GM19395 (cell line): Measurements from ENCODE around the gene ZNF346.
A peak's percentile ranks its signal among the peaks of the same experiment; 100 is the strongest.

ENCODE experiments used
- ATAC-seq: cut with Tn5 transposase; IDR thresholded peaks from one replicate; pipeline ENCODE4 v1.9.1; 2021; ENCODE audit warnings: mild to moderate bottlenecking, moderate library complexity; ENCODE audit not compliant: unreplicated experiment

Gene ZNF346

DNA sequence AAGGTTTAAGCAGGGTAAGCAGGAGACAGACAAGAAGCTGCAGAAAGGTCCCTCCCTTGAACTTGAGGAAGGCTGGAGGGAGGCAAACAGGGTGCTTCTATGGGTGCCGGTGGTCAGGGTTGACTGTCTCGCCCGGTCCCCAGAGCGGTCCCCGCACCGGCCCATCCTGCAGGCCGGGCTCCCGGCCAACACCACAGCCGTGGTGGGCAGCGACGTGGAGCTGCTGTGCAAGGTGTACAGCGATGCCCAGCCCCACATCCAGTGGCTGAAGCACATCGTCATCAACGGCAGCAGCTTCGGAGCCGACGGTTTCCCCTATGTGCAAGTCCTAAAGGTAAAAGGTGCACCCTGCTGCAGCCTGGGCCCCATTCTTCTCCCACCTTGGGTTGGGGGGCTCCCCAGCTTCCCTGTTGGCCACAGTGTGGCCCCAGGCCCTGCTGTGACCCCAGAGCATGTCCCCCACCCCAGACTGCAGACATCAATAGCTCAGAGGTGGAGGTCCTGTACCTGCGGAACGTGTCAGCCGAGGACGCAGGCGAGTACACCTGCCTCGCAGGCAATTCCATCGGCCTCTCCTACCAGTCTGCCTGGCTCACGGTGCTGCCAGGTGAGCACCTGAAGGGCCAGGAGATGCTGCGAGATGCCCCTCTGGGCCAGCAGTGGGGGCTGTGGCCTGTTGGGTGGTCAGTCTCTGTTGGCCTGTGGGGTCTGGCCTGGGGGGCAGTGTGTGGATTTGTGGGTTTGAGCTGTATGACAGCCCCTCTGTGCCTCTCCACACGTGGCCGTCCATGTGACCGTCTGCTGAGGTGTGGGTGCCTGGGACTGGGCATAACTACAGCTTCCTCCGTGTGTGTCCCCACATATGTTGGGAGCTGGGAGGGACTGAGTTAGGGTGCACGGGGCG lies 69.9 kb downstream of the ZNF346 start:
- no peak for ATAC-seq

DNA sequence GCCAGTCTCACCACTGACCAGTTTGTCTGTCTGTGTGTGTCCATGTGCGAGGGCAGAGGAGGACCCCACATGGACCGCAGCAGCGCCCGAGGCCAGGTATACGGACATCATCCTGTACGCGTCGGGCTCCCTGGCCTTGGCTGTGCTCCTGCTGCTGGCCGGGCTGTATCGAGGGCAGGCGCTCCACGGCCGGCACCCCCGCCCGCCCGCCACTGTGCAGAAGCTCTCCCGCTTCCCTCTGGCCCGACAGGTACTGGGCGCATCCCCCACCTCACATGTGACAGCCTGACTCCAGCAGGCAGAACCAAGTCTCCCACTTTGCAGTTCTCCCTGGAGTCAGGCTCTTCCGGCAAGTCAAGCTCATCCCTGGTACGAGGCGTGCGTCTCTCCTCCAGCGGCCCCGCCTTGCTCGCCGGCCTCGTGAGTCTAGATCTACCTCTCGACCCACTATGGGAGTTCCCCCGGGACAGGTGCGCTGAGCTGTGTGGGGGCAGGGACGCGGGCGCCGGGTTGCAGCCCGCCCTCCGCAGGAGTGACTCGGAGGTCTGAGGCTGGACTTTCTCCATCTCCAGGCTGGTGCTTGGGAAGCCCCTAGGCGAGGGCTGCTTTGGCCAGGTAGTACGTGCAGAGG lies 70.7 kb downstream of the ZNF346 start:
- no peak for ATAC-seq

DNA sequence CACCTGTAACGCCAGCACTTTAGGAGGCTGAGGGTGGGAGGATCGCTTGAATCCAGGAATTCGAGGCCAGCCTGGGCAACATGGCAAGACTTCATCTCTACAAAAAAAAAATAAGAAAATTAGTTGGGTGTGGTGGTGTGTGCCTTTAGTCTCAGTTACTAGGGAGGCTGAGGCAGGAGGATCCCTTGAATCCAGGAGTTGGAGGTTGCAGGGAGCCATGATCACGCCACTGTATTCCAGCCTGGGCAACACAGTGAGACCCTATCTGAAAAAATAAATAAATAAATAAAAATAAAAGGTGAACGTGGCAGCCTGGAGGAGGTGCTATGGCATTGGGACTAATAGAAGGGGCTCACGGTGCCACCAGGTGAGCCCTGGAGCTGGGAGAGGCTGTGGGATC lies 71.3 kb downstream of the ZNF346 start:
- ATAC-seq, result no peak

DNA sequence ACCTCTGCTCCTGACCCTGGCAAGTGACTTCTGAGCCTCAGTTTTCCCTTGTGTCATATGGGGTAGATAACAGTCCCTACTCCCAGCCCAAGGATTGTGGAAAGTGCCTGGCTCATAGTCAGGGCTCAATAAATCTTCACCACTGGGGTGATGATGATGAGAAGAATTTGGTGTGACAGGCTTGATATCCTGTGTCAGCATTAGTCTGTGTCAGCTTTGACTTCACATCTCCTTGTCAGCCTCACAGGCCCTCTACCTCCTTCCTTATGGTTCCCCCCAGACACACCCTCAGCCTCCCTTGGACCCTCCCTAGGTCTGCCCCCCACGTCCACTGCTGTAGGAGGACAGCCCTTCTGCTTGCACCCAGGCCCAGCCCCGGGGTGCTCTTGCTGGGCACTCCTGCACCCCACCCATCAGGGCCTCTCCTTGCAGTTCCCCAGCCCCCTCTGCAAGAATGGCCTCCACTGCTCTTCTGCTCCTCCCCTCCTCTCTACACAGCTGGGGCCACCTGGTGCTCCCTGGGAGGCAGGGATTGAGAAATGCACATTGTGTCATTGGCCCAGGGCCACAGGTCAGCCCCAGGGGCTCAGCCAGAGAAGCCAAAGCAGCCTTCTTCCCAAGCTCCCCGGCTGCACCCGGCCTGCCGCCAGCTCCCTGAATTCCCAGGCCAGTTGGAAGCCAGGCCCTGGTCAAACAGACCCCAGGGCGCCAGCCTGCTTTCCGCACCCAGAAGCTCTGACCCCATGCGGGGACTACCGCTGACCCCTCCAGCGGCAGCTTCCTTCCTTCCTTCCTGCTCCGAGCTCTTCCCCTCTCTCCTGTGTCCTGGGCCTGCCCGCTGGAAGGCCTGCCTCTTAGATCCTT lies 72.0 kb downstream of the ZNF346 start:
- no peak for ATAC-seq

DNA sequence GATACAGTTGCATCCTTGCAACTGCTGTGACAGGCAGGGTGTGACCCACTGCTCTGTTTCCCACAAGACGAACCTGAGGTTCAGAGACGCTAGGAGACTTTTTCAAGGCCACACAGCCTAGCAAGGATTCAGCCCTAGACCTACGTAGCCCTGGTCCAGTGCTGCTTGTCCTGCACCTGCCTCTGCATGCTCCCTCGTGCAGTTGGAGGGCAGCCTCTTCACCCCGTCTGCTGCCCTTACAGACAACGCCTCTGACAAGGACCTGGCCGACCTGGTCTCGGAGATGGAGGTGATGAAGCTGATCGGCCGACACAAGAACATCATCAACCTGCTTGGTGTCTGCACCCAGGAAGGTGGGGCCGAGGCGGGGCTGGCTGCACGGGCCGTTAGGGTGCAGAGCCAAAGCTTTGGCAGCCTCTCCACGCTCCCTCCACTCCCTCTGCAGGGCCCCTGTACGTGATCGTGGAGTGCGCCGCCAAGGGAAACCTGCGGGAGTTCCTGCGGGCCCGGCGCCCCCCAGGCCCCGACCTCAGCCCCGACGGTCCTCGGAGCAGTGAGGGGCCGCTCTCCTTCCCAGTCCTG lies 72.7 kb downstream of the ZNF346 start:
- ATAC-seq, result no peak

DNA sequence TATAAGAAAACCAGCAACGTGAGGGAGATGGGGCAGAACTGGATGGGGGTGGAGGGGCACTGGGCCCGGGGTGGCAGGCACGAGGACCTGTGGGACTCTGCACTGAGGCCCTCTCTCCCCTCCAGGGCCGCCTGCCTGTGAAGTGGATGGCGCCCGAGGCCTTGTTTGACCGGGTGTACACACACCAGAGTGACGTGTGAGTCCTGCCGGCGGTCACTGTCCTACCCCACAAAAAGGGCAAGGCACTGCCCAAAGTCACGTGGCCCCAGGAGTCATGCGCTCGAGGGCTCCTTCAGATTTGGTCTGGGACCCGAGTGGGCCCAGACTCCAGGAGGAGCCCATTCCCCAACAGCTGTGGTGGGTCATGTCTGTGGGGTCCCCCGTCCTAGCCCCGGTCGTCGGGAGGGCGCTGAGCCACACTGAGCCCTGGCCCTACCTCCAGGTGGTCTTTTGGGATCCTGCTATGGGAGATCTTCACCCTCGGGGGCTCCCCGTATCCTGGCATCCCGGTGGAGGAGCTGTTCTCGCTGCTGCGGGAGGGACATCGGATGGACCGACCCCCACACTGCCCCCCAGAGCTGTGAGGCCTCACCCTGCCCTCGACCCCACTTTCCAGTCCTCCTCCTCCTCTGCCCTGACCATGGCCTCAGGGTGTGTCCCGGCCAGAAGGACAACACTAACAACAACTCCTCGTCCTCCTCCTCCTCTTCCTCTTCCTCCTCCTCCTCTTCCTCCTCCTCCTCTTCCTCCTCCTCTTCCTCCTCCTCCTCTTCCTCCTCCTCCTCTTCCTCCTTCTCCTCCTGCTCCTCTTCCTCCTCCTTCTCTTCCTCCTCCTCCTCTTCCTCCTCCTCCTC lies 73.9 kb downstream of the ZNF346 start:
- ATAC-seq, result no peak

DNA sequence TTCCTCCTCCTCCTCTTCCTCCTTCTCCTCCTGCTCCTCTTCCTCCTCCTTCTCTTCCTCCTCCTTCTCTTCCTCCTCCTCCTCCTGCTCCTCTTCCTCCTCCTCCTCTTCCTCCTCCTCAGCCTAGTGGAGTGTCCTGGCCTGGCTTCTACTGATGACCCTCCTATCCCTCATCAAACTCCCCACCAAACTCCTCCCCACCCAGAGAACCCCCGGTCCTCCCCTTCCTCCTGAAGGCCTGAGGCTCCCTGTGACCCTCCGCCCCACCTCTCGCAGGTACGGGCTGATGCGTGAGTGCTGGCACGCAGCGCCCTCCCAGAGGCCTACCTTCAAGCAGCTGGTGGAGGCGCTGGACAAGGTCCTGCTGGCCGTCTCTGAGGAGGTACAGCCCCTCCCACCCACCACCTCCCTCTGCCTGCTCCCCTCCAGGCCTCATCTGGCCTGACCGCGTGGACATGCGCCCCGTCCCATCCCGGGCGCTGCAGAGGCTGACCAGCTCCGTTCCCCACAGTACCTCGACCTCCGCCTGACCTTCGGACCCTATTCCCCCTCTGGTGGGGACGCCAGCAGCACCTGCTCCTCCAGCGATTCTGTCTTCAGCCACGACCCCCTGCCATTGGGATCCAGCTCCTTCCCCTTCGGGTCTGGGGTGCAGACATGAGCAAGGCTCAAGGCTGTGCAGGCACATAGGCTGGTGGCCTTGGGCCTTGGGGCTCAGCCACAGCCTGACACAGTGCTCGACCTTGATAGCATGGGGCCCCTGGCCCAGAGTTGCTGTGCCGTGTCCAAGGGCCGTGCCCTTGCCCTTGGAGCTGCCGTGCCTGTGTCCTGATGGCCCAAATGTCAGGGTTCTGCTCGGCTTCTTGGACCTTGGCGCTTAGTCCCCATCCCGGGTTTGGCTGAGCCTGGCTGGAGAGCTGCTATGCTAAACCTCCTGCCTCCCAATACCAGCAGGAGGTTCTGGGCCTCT lies 74.8 kb downstream of the ZNF346 start:
- ATAC-seq, result no peak

DNA sequence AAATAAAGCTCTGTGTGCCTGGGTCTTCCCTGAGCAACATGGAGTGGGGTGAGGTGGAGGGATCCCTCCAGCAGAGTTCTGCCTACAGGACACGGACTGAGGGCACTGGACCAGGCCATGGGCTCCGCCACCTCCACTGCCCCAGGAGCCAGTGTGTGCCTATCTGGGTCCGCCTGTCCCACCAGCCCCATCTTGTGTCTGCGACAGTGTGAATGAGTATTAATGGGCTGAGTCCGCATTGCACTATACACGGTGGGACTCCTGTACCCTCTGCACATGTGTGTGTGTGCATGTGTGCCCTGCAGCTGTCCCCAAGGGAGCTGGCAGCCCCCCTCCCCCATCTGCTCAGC lies 75.6 kb downstream of the ZNF346 start:
- ATAC-seq, result no peak

DNA sequence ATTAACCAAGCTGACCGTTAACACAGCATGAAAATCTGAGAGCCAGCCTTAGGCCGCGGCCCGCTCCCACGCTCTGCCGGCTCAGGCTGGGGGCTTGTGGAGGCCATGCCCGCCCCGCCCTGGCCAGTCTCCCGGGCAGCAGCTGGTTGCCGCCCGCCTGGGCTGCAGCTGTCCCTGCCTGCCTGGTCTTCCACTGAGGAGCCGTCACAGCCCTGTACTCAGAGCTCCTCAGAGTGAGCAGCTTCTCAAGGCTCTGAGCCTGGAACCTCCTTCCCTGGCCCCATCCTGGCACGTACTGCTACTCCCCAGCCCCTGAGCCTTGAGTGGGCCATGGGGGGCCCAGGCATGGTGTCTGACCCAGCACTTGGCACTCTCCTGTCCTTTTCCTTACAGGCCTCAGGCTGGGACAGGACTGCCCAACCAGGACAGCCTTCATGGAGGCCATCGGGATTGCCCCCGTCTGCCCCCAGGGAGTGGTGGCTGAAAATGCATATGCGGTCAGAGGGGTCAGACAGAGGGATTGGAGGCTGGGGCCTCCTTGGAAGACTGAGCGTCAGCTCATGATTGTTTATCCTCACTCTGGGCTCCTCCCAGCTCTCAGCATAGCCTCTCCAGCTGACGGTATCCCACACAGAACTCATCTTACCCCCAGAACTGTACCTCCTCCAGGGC lies 76.1 kb downstream of the ZNF346 start:
- no peak for ATAC-seq

DNA sequence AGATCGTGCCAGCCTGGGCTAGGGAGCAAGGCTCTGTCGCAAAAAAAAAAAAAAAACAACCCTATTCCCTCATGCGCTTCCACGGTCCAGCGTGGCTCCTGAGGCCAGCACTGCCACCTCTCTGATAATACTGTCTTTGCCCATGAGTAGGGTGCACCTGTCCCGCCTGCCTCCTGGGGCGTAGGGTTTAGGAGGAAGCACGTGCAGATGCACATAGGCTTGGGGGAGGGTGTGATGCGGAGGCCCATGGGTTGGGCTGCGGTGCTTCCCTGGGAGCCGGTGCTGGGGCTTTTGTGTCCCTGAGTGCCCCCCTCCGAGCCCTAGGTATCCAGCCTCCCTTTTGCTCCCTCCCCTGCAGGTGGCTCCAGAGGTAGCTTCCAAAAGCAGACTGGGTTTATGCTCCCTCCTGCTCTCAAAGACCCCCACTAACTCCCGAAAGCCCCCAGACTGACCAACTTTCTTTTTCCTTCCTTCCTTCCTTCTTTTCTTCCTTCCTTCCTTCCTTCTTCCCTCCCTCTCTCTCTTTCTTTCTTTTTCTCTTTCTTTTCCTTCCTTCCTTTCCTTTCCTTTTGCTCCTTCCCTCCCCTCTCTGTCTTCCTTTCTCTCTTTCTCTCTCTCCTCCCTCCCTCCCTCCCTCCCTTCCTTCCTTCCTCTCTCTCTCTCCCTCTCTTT lies 77.1 kb downstream of the ZNF346 start:
- ATAC-seq, result no peak

DNA sequence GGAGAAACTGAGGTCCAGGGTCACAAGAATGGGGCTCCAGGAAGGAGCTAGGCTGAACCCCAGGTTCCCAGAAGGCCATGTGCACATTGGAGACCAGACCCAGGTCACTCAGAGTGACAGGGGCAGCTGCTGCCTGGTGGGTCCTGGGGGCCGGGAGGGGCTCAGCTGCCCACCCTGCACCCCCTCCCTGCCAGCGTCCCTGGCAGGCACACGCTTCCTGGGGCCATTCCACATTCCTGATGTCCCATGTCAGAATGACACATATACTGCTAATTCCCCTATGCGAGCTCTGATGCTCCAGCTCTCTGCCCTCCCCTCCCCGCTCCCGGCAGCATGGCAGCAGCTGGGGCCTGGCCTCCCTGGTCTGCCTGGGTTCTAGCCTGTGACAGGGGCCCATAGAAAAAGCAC lies 78.2 kb downstream of the ZNF346 start:
- ATAC-seq, result no peak

DNA sequence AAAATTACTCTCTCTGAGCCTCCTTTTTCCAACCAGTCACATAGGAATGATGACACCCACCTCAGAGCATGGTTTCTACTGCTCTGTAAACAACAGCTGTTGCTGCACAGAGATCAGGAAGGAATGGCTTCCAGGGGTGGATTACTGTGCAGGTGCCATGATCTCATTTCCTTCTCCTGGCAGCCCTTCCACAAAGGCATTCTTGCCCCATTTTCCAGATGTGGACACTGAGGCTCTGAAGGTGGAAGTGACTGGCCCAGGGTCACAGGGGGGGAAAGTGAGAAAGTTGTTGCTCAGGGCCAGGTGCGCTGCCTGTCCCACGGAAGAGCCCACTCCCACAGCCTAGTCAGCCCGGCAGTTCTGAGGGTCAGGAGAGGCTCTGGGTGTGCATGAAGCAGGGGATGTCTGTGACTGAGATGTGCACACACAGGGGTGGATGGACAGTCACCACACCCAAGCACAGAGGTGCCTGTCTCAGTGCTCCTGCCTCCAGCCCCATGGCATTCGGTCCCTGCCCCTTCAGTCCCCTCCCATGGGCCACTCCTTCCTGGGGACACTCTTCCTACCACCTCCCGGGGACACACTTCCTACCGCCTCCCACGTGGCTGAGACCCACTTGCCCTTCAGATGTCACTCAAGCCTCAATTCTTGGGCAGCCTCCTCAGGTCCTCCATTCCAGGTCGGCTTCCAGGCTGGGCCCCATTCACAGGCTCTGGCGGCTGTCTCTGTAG lies 81.2 kb downstream of the ZNF346 start:
- no peak for ATAC-seq

DNA sequence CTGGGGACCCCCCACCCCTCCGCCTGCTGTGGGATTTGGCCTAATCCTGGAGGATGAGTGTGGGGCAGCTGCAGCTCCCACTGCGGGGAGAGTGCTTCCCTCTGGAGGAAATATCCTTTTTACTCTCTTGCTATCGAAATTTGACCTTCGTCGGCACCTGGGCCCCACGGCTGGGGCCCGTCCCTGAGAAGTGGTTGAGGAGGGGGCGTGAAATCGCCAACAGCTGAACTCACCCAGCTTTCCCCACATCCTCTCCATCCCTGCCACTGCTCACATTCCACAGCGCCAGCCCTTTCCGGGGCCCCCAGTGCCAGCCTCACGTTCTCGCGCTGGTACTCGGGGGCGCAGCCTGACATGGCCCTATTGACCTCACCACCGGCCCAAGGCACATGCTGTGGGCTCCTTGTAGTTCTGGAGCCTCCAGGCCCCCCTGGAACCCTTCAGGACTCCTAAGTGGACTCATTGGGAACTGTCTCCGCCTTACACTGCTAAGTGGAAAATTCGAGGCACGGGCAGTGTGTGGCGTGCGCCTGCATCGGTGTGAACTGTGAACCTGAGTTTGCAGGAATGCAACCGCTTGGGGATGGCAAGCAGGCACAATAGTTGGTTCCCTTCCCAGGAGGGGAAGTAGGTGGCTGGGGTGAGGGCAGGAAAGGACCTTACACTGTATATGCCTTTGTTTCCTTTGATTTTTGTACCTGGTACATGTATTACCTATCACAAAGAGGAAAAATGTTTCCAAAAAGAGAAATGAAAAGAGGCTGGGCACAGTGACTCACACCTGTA lies 83.4 kb downstream of the ZNF346 start:
- no peak for ATAC-seq

DNA sequence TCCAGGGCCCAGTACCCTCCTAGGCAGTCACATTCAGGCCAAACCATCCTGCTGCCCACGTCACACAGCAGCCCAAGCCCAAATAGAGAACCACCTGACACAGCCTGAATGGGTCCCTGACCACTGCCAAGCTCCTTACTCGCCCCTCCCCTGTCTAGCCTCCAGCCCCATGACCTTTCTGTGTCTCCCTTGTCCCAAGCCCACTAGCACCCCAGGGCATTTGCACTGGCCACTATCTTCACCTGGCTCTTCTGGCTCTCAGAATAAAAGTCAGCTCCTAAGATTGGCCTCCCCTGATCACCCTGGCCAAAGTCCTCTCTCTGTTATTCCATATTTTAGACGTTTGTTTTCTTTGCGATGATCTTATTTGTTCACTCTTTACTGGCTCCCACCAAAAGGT lies 84.7 kb downstream of the ZNF346 start:
- no peak for ATAC-seq

DNA sequence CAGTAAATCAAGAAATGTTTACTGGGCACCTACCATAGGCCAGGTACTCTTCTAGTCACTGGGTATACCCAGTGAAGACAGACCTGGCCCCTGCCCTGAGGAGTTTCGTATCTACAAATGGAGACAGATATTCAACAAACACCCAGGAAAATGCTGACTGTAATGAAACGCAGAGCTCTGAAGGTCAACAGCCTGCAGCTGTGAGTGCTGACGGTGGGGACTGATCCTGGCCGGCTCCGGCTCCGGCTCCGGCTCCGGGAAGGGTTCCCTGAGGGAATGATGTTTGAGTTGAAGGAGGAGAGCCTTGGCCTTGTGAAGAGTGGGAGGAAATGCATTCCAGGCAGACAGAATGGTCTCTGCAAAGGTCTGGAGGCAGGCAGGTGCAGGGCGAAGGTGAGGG lies 87.3 kb downstream of the ZNF346 start:
- ATAC-seq, result no peak

DNA sequence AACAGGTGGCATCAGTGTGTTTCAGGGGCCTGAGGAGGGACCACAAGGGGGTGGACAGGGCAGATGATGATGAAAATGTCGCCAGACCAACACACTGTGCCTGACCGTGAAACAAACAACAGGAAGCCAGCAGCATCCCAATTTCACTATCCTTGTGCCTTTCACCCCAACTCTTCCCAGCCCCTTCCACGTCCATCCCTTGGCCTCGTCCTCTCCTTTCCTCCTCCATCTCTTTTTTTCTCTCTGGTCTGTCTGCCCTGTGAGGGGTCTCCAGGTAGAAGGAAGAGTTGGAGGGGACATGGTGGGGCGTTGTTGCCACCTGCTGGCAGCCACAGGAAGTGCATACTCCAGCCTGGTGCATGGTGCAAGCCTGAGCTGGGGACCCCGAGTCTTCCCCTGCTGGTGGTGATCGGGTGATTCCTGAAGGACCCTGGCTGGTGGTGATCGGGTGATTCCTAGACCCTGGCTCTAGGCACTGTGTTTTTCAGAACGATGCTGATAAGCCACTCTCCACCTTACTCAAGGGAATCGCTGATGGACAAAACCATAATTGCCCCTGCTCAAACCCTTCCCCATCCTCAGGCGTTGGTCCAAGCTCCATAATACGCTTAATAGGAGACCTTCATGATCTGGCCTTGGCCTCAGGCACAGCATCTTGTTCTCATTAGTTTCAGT lies 89.4 kb downstream of the ZNF346 start:
- peak; percentile 59 for ATAC-seq
